Natural killer cell (primary cell): ENCODE data around the gene NMNAT3. TPM values are rescaled to one million over a fixed set of nuclear protein-coding genes. Genes with fewer than 3 reads are reported as not detected.
A peak's percentile ranks its signal among the peaks of the same experiment; 100 is the strongest.

Experiments
- ATAC-seq, 3 donors: fragments of 150-1000 bp in 2 of 3; fragments of 200-7000 bp in 1 of 3; cut with Tn5 transposase; 1 replicate in 1 of 3; 2 replicates in 2 of 3; pipeline ENCODE4 v1.10.0; 2021; ENCODE audit warnings: mild to moderate bottlenecking in 2 of 3, moderate library complexity in 2 of 3
- DNase-seq, 2 donors: peaks; one replicate each; pipeline versions ENCODE4 v3.0.0 to v3.0.0-alpha.2; 2013 to 2021; ENCODE audit warnings: mixed read lengths in 1 of 2
- H3K27ac ChIP-seq: one replicate; pipeline ENCODE4 v1.5.1; 2013; ENCODE audit warnings: mild to moderate bottlenecking, low read length
- H3K27me3 ChIP-seq: one replicate; pipeline ENCODE4 v1.6.1; 2013; ENCODE audit warnings: low read length; ENCODE audit not compliant: control insufficient read depth, insufficient read depth
- H3K36me3 ChIP-seq: one replicate; pipeline ENCODE4 v1.6.1; 2013; ENCODE audit warnings: low read length; ENCODE audit not compliant: control insufficient read depth, insufficient read depth
- H3K4me1 ChIP-seq: one replicate; pipeline ENCODE4 v1.6.1; 2013; ENCODE audit warnings: low read length; ENCODE audit not compliant: control insufficient read depth, insufficient read depth
- H3K4me3 ChIP-seq: one replicate; pipeline ENCODE4 v1.5.1; 2013; ENCODE audit warnings: low read length
- H3K9me3 ChIP-seq: one replicate; pipeline ENCODE4 v1.6.1; 2013; ENCODE audit warnings: low read length; ENCODE audit not compliant: control insufficient read depth, insufficient read depth
- H3K27ac Mint-ChIP-seq, 2 donors: one replicate each; pipeline ENCODE4 v1.8.0; 2022; ENCODE audit warnings: mild to moderate bottlenecking in 2 of 2, mixed read lengths in 2 of 2, moderate library complexity in 1 of 2
- H3K27me3 Mint-ChIP-seq, 2 donors: one replicate each; pipeline ENCODE4 v1.8.0; 2022; ENCODE audit warnings: low read depth in 2 of 2, mixed read lengths in 2 of 2
- H3K36me3 Mint-ChIP-seq: one replicate; pipeline ENCODE4 v1.8.0; 2022; ENCODE audit warnings: mixed read lengths
- H3K4me1 Mint-ChIP-seq, 2 donors: one replicate each; pipeline ENCODE4 v1.8.0; 2022; ENCODE audit warnings: mixed read lengths in 2 of 2
- H3K4me3 Mint-ChIP-seq: one replicate; pipeline ENCODE4 v1.8.0; 2022; ENCODE audit warnings: mild to moderate bottlenecking, moderate library complexity, mixed read lengths
- H3K9me3 Mint-ChIP-seq, 2 donors: one replicate each; pipeline ENCODE4 v1.8.0; 2022; ENCODE audit warnings: mixed read lengths in 2 of 2
- CTCF ChIP-seq: fragments of 200-600 bp; IDR thresholded peaks from one replicate; pipeline ENCODE4 v1.8.0; 2022; ENCODE audit warnings: antibody characterized with exemption
- WGBS: methylation state at CpG from one replicate; pipeline ENCODE4 v1.1.7; 2013; ENCODE audit warnings: missing lambda C conversion rate; ENCODE audit not compliant: insufficient coverage; 5-methylcytosine and 5-hydroxymethylcytosine counted together
- intact Hi-C: fragments of 100-400 bp; cut with micrococcal nuclease; formaldehyde crosslinking; loops from one replicate; pipeline ENCODE4 v1.14.2; 2022
- total RNA-seq, 4 donors: library from RNA; stranded (reverse); fragments of 120-200 nt in 1 of 4; gene quantifications; one replicate each; pipeline versions ENCODE4 v1.2.3 to v1.2.4, GENCODE V29; 2013 to 2022

NMNAT3 gene
- total RNA-seq, 3 donors from 2014 or later (not counting 1 experiment from before 2014, with no cell fraction given), result 1.6 to 3.7 (median 2.2) TPM

- DNase-seq (no peak), ATAC-seq (no peak)
- Mint-ChIP-seq H3K9me3 (no peaks in the 10 kb centered on the region), H3K27me3 (peaks cover 7 to 11% of the 10 kb centered on the region in 2 donors), H3K27ac (no peak overlapping the region), H3K36me3 (no peaks in the 10 kb centered on the region), H3K4me1 (peaks cover 9 to 13% of the 10 kb centered on the region in 2 donors), H3K4me3 (no peak overlapping the region)
- no peaks in the 10 kb centered on the region for H3K36me3 ChIP-seq
- H3K4me3 ChIP-seq, result no peak overlapping the region
- no peak for TF ChIP-seq CTCF
- H3K9me3 ChIP-seq, result no peaks in the 10 kb centered on the region
- intact Hi-C loops, result no loop called here
- H3K27me3 ChIP-seq, result no peaks in the 10 kb centered on the region
- peaks cover 12% of the 10 kb centered on the region for H3K4me1 ChIP-seq
- 61% methylated on average over 4 of the region's 5 CpGs for WGBS
- no peak overlapping the region for H3K27ac ChIP-seq
Observed at GRCh38 chr3:139679220-139679775, 1.5 kb upstream of the NMNAT3 start.

- peak overlapping the region; percentile 80 for H3K4me3 ChIP-seq
- H3K27ac ChIP-seq, result peak overlapping the region; percentile 91
- Mint-ChIP-seq H3K27me3 (peaks cover 7% of the 10 kb centered on the region in 2 donors), H3K27ac (peak overlapping the region in 1 of 2 donors; percentile 80), H3K4me3 (peak overlapping the region; percentile 79), H3K36me3 (no peaks in the 10 kb centered on the region), H3K9me3 (no peaks in the 10 kb centered on the region), H3K4me1 (peaks cover 9 to 13% of the 10 kb centered on the region in 2 donors)
- peaks cover 12% of the 10 kb centered on the region for H3K4me1 ChIP-seq
- 44% methylated on average over 10 of the region's 10 CpGs for WGBS
- ATAC-seq (no peak), DNase-seq (peak in 1 of 2 donors; percentile 4)
- intact Hi-C loops, result no loop called here
- no peaks in the 10 kb centered on the region for H3K9me3 ChIP-seq
- H3K27me3 ChIP-seq, result no peaks in the 10 kb centered on the region
- no peak for TF ChIP-seq CTCF
- H3K36me3 ChIP-seq, result no peaks in the 10 kb centered on the region
Observed at GRCh38 chr3:139676632-139677387, 962 bp downstream of the NMNAT3 start.

GRCh38 chr3:139676108-139676507, 1.7 kb downstream of the NMNAT3 start:
- Mint-ChIP-seq H3K4me1 (peaks cover 9 to 13% of the 10 kb centered on the region in 2 donors), H3K36me3 (no peaks in the 10 kb centered on the region), H3K4me3 (peak overlapping the region; percentile 79), H3K9me3 (no peaks in the 10 kb centered on the region), H3K27me3 (peaks cover 7% of the 10 kb centered on the region in 2 donors), H3K27ac (no peak overlapping the region)
- no peak for ATAC-seq
- H3K27ac ChIP-seq, result no peak overlapping the region
- H3K27me3 ChIP-seq, result no peaks in the 10 kb centered on the region
- no peak for TF ChIP-seq CTCF
- H3K4me3 ChIP-seq, result no peak overlapping the region
- 78% methylated on average over 1 of the region's 1 CpG for WGBS
- no peak for DNase-seq
- no peaks in the 10 kb centered on the region for H3K36me3 ChIP-seq
- no peaks in the 10 kb centered on the region for H3K9me3 ChIP-seq
- peaks cover 12% of the 10 kb centered on the region for H3K4me1 ChIP-seq
- intact Hi-C loops, result no loop called here
